AG04450 (cell line): ENCODE results near the gene CEP95. TPM values are rescaled to one million over a fixed set of nuclear protein-coding genes. Genes with fewer than 3 reads are reported as not detected.

ENCODE experiments used
- CTCF ChIA-PET: fragments of 300-600, 350-600 bp; formaldehyde crosslinking; extraction: SDS; loops from one replicate; lab custom pipeline; 2022; ENCODE audit warnings: antibody characterized with exemption, inconsistent platforms; lab: Charles Lee
- POLR2A ChIA-PET: fragments of 350-600 bp; formaldehyde crosslinking; extraction: SDS; loops from one replicate; lab custom pipeline; 2021; ENCODE audit warnings: antibody characterized with exemption, inconsistent platforms; lab: Yijun Ruan, JAX
- DNase-seq: peaks from one replicate; pipeline ENCODE4 v3.0.0-alpha.2; 2011; ENCODE audit warnings: low read depth, low spot score
- H3K27ac ChIP-seq: one replicate; pipeline ENCODE4 v1.5.1; 2012; ENCODE audit warnings: low read depth, low read length, control low read depth
- H3K27me3 ChIP-seq: one replicate; pipeline ENCODE4 v1.6.0; 2012; ENCODE audit warnings: low read length; ENCODE audit not compliant: control insufficient read depth, insufficient read depth
- H3K4me3 ChIP-seq: 2 replicates; pipeline ENCODE4 v1.5.1; 2011; ENCODE audit warnings: mild to moderate bottlenecking, low read depth, low read length, control low read depth
- H3K9me3 ChIP-seq: 2 replicates; pipeline ENCODE4 v1.5.1; 2012; ENCODE audit warnings: low read length; ENCODE audit not compliant: control insufficient read depth, insufficient read depth
- CTCF ChIP-seq: IDR thresholded peaks from 2 replicates; pipeline ENCODE4 v1.5.1; 2011; ENCODE audit warnings: low read depth, low read length, control low read depth, inconsistent platforms
- polyA plus RNA-seq: library from polyadenylated mRNA; depleted of rRNA; stranded (reverse); fragments of >200 nt; gene quantifications from 2 replicates; pipeline ENCODE4 v1.2.3, GENCODE V29; 2011

CEP95 gene
- polyA plus RNA-seq, 1 experiment, result 29.8 TPM

- POLR2A ChIA-PET, result no interaction called here
- no peak for TF ChIP-seq CTCF
- DNase-seq, result no peak
- no peaks in the 10 kb centered on the region for H3K9me3 ChIP-seq
- H3K4me3 ChIP-seq, result no peak overlapping the region
- H3K27ac ChIP-seq, result no peak overlapping the region
- no peaks in the 10 kb centered on the region for H3K27me3 ChIP-seq
- CTCF ChIA-PET, result no interaction called here
These were observed 57.3 kb downstream of the CEP95 start for GRCh38 chr17:64564098-64564497.

- no peak overlapping the region for H3K27ac ChIP-seq
- ChIA-PET POLR2A (no interaction called here), CTCF (interaction anchor here (0.9 kb wide), 1 partner anchor 83 kb away, joined by 4 read pairs; no protein-coding TSS in a partner anchor)
- TF ChIP-seq CTCF, result no peak
- H3K9me3 ChIP-seq, result no peaks in the 10 kb centered on the region
- H3K27me3 ChIP-seq, result no peaks in the 10 kb centered on the region
- no peak overlapping the region for H3K4me3 ChIP-seq
- DNase-seq, result no peak
These were observed 58.8 kb downstream of the CEP95 start for GRCh38 chr17:64565563-64565962.

- Histone ChIP-seq H3K9me3 (no peaks in the 10 kb centered on the region), H3K27ac (no peak overlapping the region), H3K27me3 (no peaks in the 10 kb centered on the region), H3K4me3 (no peak overlapping the region)
- CTCF ChIA-PET, result interaction anchor here (1.6 kb wide), 1 partner anchor 31 kb away, joined by 4 read pairs; no protein-coding TSS in a partner anchor
- TF ChIP-seq CTCF, result no peak
- POLR2A ChIA-PET, result no interaction called here
- no peak for DNase-seq
These were observed 65.0 kb downstream of the CEP95 start for GRCh38 chr17:64571746-64572145.

GRCh38 chr17:64572682-64573154 is 65.9 kb downstream of the CEP95 start:
- CTCF ChIA-PET, result interaction anchor here (1.6 kb wide), 1 partner anchor 30 kb away, joined by 4 read pairs; no protein-coding TSS in a partner anchor

More at GRCh38 chr17:64572682-64573154, 65.9 kb downstream of the CEP95 start:
- POLR2A ChIA-PET, result no interaction called here
- no peak overlapping the region for H3K27ac ChIP-seq
- H3K9me3 ChIP-seq, result no peaks in the 10 kb centered on the region
- TF ChIP-seq CTCF, result no peak
- no peak overlapping the region for H3K4me3 ChIP-seq
- H3K27me3 ChIP-seq, result no peaks in the 10 kb centered on the region
- no peak for DNase-seq
